PC-3 (cell line): Measurements from ENCODE around the gene OR51G1. TPM values are rescaled to one million over a fixed set of nuclear protein-coding genes. Genes with fewer than 3 reads are reported as not detected.

Experiments used
- ATAC-seq: fragments of 200-7000 bp; cut with Tn5 transposase; 2 replicates; pipeline ENCODE4 v1.9.1; 2020; ENCODE audit warnings: mild to moderate bottlenecking, moderate library complexity
- BruUV-seq: library from RNA; stranded (reverse); fragments of 400-500 nt; replicated peaks from 2 replicates; lab custom pipeline; 2021; lab: Mats Ljungman, UMichigan
- CTCF ChIA-PET: fragments of 300-600 bp; sonication (Branson Sonifier 250); formaldehyde crosslinking; loops from one replicate; lab custom pipeline; 2022; ENCODE audit warnings: antibody characterized with exemption; lab: Charles Lee
- POLR2A ChIA-PET: fragments of 300-600 bp; sonication (Branson Sonifier 250); formaldehyde crosslinking; loops from one replicate; lab custom pipeline; 2022; ENCODE audit warnings: antibody characterized with exemption; ENCODE audit not compliant: unreplicated experiment; lab: Charles Lee
- DNase-seq: peaks from one replicate; pipeline ENCODE4 v3.0.0-alpha.2; 2015
- H2AFZ ChIP-seq: fragments of 300-600 bp; sonication (generic); 2 replicates; pipeline ENCODE4 v1.6.0; 2016; ENCODE audit warnings: antibody characterized with exemption, low read length
- H3F3A ChIP-seq: fragments of 300-600 bp; sonication (generic); one replicate; pipeline ENCODE4 v1.6.0; 2017; ENCODE audit warnings: antibody characterized with exemption, low read length, control low read depth, mild to moderate bottlenecking; ENCODE audit not compliant: unreplicated experiment
- H3K27ac ChIP-seq: fragments of 300-600 bp; sonication (generic); 2 replicates; pipeline ENCODE4 v1.5.1; 2016; ENCODE audit warnings: mild to moderate bottlenecking, low read length
- H3K27me3 ChIP-seq: fragments of 300-600 bp; sonication (generic); 2 replicates; pipeline ENCODE4 v1.6.1; 2016; ENCODE audit warnings: low read length, mixed read lengths
- H3K36me3 ChIP-seq: fragments of 300-600 bp; sonication (generic); 2 replicates; pipeline ENCODE4 v1.6.1; 2016; ENCODE audit warnings: low read depth, mixed run types, low read length, mixed read lengths
- H3K4me1 ChIP-seq: fragments of 300-600 bp; sonication (generic); 2 replicates; pipeline ENCODE4 v1.5.1; 2016; ENCODE audit warnings: low read length; ENCODE audit not compliant: insufficient read depth
- H3K4me2 ChIP-seq: fragments of 300-600 bp; sonication (generic); 2 replicates; pipeline ENCODE4 v1.6.0; 2016; ENCODE audit warnings: low read length
- H3K4me3 ChIP-seq: fragments of 300-600 bp; sonication (generic); 2 replicates; pipeline ENCODE4 v1.5.1; 2016; ENCODE audit warnings: mild to moderate bottlenecking, low read length, mixed read lengths
- H3K79me2 ChIP-seq: fragments of 300-600 bp; sonication (generic); 2 replicates; pipeline ENCODE4 v1.6.1; 2017; ENCODE audit warnings: low read length, mixed read lengths
- H3K9ac ChIP-seq: fragments of 300-600 bp; sonication (generic); 2 replicates; pipeline ENCODE4 v1.6.0; 2016; ENCODE audit warnings: mild to moderate bottlenecking, low read length
- H3K9me2 ChIP-seq: fragments of 300-600 bp; sonication (generic); replicated peaks from 2 replicates; pipeline ENCODE4 v1.6.1; 2016; ENCODE audit warnings: mixed run types, low read length, mixed read lengths
- H3K9me3 ChIP-seq: fragments of 300-600 bp; sonication (generic); 2 replicates; pipeline ENCODE4 v1.6.1; 2016; ENCODE audit warnings: low read length, mixed read lengths
- H4K20me1 ChIP-seq: fragments of 300-600 bp; sonication (generic); 2 replicates; pipeline ENCODE4 v1.6.1; 2016; ENCODE audit warnings: low read length, mixed read lengths
- EZH2 ChIP-seq: fragments of 300-600 bp; sonication (generic); IDR thresholded peaks from one replicate; pipeline ENCODE4 v1.6.1; 2017; ENCODE audit warnings: antibody characterized with exemption, mild to moderate bottlenecking, low read length; ENCODE audit not compliant: unreplicated experiment
- EZH2phosphoT487 ChIP-seq: fragments of 300-600 bp; sonication (generic); IDR thresholded peaks from 2 replicates; pipeline ENCODE4 v1.6.1; 2018; ENCODE audit warnings: mild to moderate bottlenecking, antibody characterized with exemption, low read length, borderline replicate concordance
- intact Hi-C: fragments of 100-400 bp; cut with micrococcal nuclease; formaldehyde crosslinking; loops from 2 replicates; pipeline ENCODE4 v1.9.0; 2023
- total RNA-seq: library from RNA; depleted of rRNA; stranded (reverse); fragments of >200 nt; gene quantifications from 2 replicates; pipeline ENCODE4 v1.2.3, GENCODE V29; 2014
- TF ChIP-seq, protein P1 (sequence below): fragments of 300-600 bp; sonication (generic); conservative IDR thresholded peaks from 2 replicates; pipeline ENCODE4 v1.5.1; 2017; ENCODE audit warnings: antibody characterized with exemption, low read depth, mild to moderate bottlenecking, low read length

Gene OR51G1
- total RNA-seq, 1 experiment from 2014 or later = not detected

DNA sequence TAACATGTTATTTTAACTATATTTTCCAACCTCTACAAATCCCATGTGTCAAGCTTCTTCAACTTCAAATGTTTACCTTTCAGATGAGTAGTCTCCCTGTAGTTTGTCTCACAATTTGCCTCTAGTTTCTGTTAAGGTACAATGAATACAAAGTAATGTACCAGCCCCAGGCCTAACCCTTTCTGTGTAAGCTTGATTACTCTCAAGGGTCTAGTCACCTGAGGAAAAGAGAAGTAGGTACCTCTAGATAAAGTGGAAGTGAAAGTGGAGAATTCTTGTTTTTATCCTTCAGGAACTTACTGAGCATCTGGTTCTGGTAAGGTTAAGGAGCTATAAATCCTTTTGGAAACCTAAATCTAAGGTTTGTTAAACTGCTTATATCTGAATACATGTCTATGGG lies 20.7 kb downstream of the OR51G1 start, which contains the start of gene OR51A7:
TSS of gene OR51A7 (plus strand) at position 300 of the 400 bp plus-strand sequence. CDS start 3,587 bp downstream, outside the sequence.
- no TSS peak for BruUV-seq
- no peaks in the 10 kb centered on the region for H4K20me1 ChIP-seq
- ATAC-seq (no peak), DNase-seq (no peak)
- H2AFZ ChIP-seq = no peak within 1 kb of the TSS
- no peaks in the 10 kb centered on the region for H3K4me1 ChIP-seq
- H3F3A ChIP-seq = no peaks in the 10 kb centered on the region
- H3K4me2 ChIP-seq = no peak within 1 kb of the TSS
- no peaks in the 10 kb centered on the region for H3K36me3 ChIP-seq
- no peaks in the 10 kb centered on the region for H3K79me2 ChIP-seq
- TF ChIP-seq EZH2phosphoT487 (no peak), EZH2 (no peak)
- TF ChIP-seq, protein P1, sequence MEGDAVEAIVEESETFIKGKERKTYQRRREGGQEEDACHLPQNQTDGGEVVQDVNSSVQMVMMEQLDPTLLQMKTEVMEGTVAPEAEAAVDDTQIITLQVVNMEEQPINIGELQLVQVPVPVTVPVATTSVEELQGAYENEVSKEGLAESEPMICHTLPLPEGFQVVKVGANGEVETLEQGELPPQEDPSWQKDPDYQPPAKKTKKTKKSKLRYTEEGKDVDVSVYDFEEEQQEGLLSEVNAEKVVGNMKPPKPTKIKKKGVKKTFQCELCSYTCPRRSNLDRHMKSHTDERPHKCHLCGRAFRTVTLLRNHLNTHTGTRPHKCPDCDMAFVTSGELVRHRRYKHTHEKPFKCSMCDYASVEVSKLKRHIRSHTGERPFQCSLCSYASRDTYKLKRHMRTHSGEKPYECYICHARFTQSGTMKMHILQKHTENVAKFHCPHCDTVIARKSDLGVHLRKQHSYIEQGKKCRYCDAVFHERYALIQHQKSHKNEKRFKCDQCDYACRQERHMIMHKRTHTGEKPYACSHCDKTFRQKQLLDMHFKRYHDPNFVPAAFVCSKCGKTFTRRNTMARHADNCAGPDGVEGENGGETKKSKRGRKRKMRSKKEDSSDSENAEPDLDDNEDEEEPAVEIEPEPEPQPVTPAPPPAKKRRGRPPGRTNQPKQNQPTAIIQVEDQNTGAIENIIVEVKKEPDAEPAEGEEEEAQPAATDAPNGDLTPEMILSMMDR = no peak
- no peaks in the 10 kb centered on the region for H3K9me3 ChIP-seq
- intact Hi-C loops = no loop called here
- CTCF ChIA-PET = no interaction called here
- no peaks in the 10 kb centered on the region for H3K9me2 ChIP-seq
- no peaks in the 10 kb centered on the region for H3K27me3 ChIP-seq
- POLR2A ChIA-PET = no interaction called here
- no peak within 1 kb of the TSS for H3K27ac ChIP-seq
- H3K4me3 ChIP-seq = no peak within 1 kb of the TSS
- no peak within 1 kb of the TSS for H3K9ac ChIP-seq

DNA sequence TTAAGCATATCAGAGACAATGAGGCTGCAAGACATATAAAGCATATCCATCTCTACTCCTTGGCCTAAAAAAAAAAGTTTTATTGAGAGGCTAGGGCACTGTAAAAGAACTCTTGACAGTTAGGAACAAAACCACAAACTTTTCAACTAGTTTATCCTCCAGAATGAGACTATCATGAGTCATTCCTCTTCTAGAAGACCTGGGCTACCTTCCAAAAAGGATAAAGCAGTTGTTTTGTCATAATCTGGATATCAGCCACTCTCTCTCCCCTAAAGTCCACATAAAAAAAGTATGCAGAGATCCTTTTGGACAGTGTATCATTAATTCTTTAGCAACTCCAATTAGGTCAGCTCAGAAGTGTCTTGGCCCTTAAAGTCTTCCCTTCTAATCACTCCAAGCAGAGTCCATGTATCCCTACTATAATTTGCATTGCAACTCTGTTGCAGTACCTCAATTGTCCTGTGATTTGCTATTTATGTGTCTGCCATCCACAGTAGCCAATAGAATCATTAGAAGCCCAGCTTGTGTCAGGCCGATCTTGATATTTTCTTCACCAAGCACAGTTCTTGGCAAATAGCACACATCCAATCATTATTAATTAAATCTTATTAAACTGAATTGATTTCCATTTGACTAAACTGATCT lies 32.0 kb downstream of the OR51G1 start:
- ATAC-seq (peak; percentile 48; the same call in 1 of the 2 replicates), DNase-seq (peak; percentile 80)
- intact Hi-C loops = no loop called here
- H3K27me3 ChIP-seq = peaks cover 4% of the 10 kb centered on the region; the same call in 1 of the 2 replicates
- H3K9me3 ChIP-seq = no peaks in the 10 kb centered on the region
- no peak overlapping the region for H2AFZ ChIP-seq
- H3K79me2 ChIP-seq = no peaks in the 10 kb centered on the region
- no peaks in the 10 kb centered on the region for H3F3A ChIP-seq
- H3K36me3 ChIP-seq = no peaks in the 10 kb centered on the region
- TF ChIP-seq EZH2 (no peak), EZH2phosphoT487 (no peak)
- TF ChIP-seq, protein P1 = no peak
- POLR2A ChIA-PET = no interaction called here
- H3K4me2 ChIP-seq = no peak overlapping the region
- CTCF ChIA-PET = no interaction called here
- H3K4me1 ChIP-seq = peaks cover 6% of the 10 kb centered on the region; the same call in 1 of the 2 replicates
- H3K27ac ChIP-seq = no peak overlapping the region
- BruUV-seq = no TSS peak
- H3K9ac ChIP-seq = no peak overlapping the region
- no peak overlapping the region for H3K4me3 ChIP-seq
- no peaks in the 10 kb centered on the region for H4K20me1 ChIP-seq
- no peaks in the 10 kb centered on the region for H3K9me2 ChIP-seq

DNA sequence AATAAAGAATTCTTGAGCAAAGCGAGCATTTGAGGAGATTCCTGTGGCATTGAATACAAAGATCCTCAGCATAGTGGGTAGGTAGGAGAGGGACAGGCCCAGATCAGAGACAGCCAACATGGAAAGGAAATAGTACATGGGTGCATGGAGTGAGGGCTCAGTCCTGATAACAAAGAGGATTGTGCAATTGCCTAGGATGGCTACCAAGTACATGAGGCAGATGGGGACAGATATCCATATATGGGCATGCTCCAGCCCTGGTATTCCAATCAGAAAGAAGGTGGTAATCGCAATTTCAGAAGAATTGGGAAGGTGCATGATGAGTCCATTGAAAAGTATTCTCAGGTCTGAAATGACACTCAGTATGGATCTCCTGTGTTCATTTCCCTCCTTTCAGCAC lies 33.9 kb downstream of the OR51G1 start:
- intact Hi-C loops = no loop called here
- TF ChIP-seq, protein P1 = no peak
- no peak for TF ChIP-seq EZH2phosphoT487
- no peak for TF ChIP-seq EZH2
- no peak for DNase-seq
- H4K20me1 ChIP-seq = no peaks in the 10 kb centered on the region
- H3K36me3 ChIP-seq = no peaks in the 10 kb centered on the region
- no TSS peak for BruUV-seq
- no peak overlapping the region for H3K9ac ChIP-seq
- H2AFZ ChIP-seq = no peak overlapping the region
- ChIA-PET POLR2A (no interaction called here), CTCF (no interaction called here)
- no peak overlapping the region for H3K4me2 ChIP-seq
- no peaks in the 10 kb centered on the region for H3F3A ChIP-seq
- ATAC-seq = no peak
- H3K27ac ChIP-seq = no peak overlapping the region
- H3K4me3 ChIP-seq = no peak overlapping the region
- H3K27me3 ChIP-seq = peaks cover 2% of the 10 kb centered on the region; the same call in 1 of the 2 replicates
- no peaks in the 10 kb centered on the region for H3K79me2 ChIP-seq
- no peaks in the 10 kb centered on the region for H3K9me2 ChIP-seq
- no peaks in the 10 kb centered on the region for H3K9me3 ChIP-seq
- peaks cover 6% of the 10 kb centered on the region; the same call in 1 of the 2 replicates for H3K4me1 ChIP-seq
